ENCODE results near the gene TBC1D8. TPM values are rescaled to one million over a fixed set of nuclear protein-coding genes. Genes with fewer than 3 reads are reported as not detected.

TBC1D8 gene
- total and polyA plus RNA-seq, 9 of the 15 experiments (the other 6 are each of a cell fraction or from before 2014, with no cell fraction given), result 0.36 to 1.3 (median 0.82) TPM

GRCh38 chr2:101038455-101039255 is 112.5 kb downstream of the TBC1D8 start (continued):
- no peak for TF ChIP-seq NONO (IDR thresholded peaks at IDR 0.05; ENCODE audit: low read depth in 2 of 2, low read length in 1 of 2)
- no peak for TF ChIP-seq RUNX1 (IDR thresholded peaks at IDR 0.05; ENCODE audit: low read depth)
- TF ChIP-seq HIVEP1 (CRISPR knock-in tag; IDR thresholded peaks at IDR 0.05), result no peak
- TF ChIP-seq, protein P1, sequence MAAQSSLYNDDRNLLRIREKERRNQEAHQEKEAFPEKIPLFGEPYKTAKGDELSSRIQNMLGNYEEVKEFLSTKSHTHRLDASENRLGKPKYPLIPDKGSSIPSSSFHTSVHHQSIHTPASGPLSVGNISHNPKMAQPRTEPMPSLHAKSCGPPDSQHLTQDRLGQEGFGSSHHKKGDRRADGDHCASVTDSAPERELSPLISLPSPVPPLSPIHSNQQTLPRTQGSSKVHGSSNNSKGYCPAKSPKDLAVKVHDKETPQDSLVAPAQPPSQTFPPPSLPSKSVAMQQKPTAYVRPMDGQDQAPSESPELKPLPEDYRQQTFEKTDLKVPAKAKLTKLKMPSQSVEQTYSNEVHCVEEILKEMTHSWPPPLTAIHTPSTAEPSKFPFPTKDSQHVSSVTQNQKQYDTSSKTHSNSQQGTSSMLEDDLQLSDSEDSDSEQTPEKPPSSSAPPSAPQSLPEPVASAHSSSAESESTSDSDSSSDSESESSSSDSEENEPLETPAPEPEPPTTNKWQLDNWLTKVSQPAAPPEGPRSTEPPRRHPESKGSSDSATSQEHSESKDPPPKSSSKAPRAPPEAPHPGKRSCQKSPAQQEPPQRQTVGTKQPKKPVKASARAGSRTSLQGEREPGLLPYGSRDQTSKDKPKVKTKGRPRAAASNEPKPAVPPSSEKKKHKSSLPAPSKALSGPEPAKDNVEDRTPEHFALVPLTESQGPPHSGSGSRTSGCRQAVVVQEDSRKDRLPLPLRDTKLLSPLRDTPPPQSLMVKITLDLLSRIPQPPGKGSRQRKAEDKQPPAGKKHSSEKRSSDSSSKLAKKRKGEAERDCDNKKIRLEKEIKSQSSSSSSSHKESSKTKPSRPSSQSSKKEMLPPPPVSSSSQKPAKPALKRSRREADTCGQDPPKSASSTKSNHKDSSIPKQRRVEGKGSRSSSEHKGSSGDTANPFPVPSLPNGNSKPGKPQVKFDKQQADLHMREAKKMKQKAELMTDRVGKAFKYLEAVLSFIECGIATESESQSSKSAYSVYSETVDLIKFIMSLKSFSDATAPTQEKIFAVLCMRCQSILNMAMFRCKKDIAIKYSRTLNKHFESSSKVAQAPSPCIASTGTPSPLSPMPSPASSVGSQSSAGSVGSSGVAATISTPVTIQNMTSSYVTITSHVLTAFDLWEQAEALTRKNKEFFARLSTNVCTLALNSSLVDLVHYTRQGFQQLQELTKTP (IDR thresholded peaks at IDR 0.05; ENCODE audit: low read depth in 1 of 2, partially characterized antibody in 2 of 2), result no peak
- TF ChIP-seq KLF1 (tag; IDR thresholded peaks at IDR 0.05), result no peak
- no peak for TF ChIP-seq FUS (optimal IDR thresholded peaks at IDR 0.05; ENCODE audit: low read depth, low read length)
- TF ChIP-seq ZSCAN29 (IDR thresholded peaks at IDR 0.05), result no peak
- TF ChIP-seq ZNF551 (CRISPR knock-in tag; IDR thresholded peaks at IDR 0.05), result no peak
- TF ChIP-seq EP400 (IDR thresholded peaks at IDR 0.05), result peak; percentile 84
- no peak for TF ChIP-seq SNAPC5 (CRISPR knock-in tag; IDR thresholded peaks at IDR 0.05)
- TF ChIP-seq ZNF224 (CRISPR knock-in tag; IDR thresholded peaks at IDR 0.05), result no peak
- TF ChIP-seq HNRNPH1 (optimal IDR thresholded peaks at IDR 0.05; ENCODE audit: low read depth, low read length), result no peak
- no peak for TF ChIP-seq ZNF561 (CRISPR knock-in tag; conservative IDR thresholded peaks at IDR 0.05)
- TF ChIP-seq, protein P2, sequence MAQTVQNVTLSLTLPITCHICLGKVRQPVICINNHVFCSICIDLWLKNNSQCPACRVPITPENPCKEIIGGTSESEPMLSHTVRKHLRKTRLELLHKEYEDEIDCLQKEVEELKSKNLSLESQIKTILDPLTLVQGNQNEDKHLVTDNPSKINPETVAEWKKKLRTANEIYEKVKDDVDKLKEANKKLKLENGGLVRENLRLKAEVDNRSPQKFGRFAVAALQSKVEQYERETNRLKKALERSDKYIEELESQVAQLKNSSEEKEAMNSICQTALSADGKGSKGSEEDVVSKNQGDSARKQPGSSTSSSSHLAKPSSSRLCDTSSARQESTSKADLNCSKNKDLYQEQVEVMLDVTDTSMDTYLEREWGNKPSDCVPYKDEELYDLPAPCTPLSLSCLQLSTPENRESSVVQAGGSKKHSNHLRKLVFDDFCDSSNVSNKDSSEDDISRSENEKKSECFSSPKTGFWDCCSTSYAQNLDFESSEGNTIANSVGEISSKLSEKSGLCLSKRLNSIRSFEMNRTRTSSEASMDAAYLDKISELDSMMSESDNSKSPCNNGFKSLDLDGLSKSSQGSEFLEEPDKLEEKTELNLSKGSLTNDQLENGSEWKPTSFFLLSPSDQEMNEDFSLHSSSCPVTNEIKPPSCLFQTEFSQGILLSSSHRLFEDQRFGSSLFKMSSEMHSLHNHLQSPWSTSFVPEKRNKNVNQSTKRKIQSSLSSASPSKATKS (CRISPR knock-in tag; IDR thresholded peaks at IDR 0.05), result no peak
- TF ChIP-seq ZNF41 (CRISPR knock-in tag; conservative IDR thresholded peaks at IDR 0.05), result 0 out of 2 replicates have a peak, but pooled peaks have one; percentile 6
- peak; percentile 72; the same call in 1 of the 2 replicates for TF ChIP-seq ZNF311 (CRISPR knock-in tag; IDR thresholded peaks at IDR 0.05)
- no peak for TF ChIP-seq EGR1 (conservative IDR thresholded peaks at IDR 0.05)
- TF ChIP-seq JUNB (CRISPR knock-in tag; conservative IDR thresholded peaks at IDR 0.05), result no peak
- TF ChIP-seq HINFP (tag; conservative IDR thresholded peaks at IDR 0.05; ENCODE audit: low read depth), result peak; percentile 36; the same call in 1 of the 2 replicates

All from K562 (cell line).